SK-N-SH (cell line): Measurements from ENCODE around the gene CCDC88C.

Experiments
- CHD2 ChIP-seq: fragments of 150-350 bp; IDR thresholded peaks from 2 replicates; pipeline ENCODE4 v1.6.1; 2018; ENCODE audit warnings: low read length; ENCODE audit not compliant: partially characterized antibody
- REST ChIP-seq: IDR thresholded peaks from 2 replicates; pipeline ENCODE4 v1.6.1; 2012; ENCODE audit warnings: mild to moderate bottlenecking, low read depth, low read length, moderate library complexity

DNA sequence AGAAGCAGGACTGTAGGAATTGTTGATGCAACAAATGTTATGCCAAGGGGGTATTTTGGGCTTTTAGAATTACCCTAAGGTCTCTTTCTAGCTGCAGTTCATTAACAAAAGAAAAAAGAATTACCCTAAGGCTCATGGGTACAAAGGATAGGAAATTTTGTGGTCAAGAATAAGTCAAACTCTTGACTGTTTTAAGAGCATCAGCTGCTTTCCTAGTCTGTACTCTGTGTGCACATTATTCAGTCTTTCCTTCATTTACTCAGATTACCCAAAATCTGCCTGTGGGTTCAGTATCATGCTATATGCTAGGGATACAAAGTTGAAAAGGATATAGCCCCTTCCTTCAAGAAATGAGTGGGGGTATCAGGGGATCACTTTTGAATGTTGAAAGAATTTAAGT, 36.5 kb upstream of the CCDC88C start:
- TF ChIP-seq CHD2 (no peak), REST (no peak)
